Activated T-cell treated with anti-CD3 and anti-CD28 coated beads, Interleukin-2, amount 50 U/mL, for 1 hour (primary cell): Measurements from ENCODE around the gene ADPRHL1.

ENCODE experiments used
- DNase-seq: peaks from one replicate; pipeline ENCODE4 v3.0.0-alpha.2; 2020

Gene ADPRHL1

DNA sequence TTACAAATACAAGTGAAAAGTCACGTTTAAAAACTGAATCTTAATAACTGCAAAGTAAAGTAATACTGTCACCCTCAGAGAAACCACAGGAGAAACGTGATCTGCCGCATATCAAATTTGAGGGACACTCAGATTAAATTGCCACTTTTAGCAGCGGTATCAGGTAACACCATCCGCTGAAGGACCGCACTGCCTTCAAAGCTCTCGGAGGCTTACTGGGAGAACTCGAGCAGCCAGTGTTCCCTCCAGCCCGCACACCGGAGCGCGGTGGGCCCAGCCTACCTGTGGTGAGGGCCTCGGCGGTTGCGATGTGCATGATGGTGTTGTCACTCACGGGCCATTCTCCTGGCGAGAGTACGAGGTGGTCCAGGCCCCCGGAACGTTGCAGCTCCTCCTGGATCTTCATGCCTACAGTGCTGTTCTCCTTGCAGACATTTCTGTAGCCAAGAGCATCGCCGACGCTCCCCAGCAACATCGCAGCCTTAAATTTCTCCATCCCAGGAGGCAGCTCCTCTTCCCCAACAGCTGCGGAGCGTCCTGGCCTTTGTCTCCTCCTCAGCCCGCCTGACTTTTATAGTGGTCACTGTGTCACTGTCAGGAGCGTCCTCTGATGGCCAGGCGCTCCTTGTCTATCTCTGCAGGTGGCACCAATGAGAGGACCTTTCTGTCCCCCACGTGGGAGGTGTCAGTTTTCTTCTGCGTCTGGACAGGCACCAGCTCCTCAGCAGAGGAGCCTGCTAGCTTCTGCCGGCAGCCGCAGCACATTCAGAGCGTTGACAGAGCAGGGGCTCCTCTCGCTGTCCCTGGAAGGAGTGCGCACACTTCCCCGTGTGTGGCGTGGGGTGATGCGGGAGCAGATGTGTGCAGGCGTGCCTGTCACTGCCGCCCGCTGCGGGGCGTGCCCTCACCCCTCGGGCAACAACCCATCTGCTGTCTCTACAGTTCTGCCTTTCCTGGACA is at the start of gene ADPRHL1:
TSS of gene ADPRHL1 (minus strand) at position 547 of the 960 bp plus-strand sequence. CDS start at position 496, 51 bp downstream.
- peak; percentile 4 for DNase-seq

DNA sequence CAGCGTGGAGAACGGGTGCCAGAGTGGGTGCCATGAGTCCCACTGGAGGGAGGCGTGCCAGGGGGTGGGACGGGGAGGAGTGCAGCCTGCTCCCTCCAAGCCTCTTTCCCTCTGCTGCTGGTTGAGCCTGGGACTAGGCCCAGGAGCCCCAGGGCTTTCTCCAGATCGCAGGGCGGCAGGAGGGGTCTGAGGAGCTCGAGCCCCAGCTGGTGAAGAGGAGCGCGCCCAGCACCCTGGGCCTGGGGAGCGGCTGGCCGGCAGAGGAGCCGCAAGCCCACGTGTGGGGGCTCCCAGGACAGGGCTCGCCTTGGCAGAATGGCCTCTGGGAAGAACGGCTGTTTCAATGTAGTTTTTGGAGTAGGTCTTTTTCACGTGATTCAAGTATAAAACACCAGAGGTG is 49.4 kb upstream of the ADPRHL1 start:
- DNase-seq: no peak

DNA sequence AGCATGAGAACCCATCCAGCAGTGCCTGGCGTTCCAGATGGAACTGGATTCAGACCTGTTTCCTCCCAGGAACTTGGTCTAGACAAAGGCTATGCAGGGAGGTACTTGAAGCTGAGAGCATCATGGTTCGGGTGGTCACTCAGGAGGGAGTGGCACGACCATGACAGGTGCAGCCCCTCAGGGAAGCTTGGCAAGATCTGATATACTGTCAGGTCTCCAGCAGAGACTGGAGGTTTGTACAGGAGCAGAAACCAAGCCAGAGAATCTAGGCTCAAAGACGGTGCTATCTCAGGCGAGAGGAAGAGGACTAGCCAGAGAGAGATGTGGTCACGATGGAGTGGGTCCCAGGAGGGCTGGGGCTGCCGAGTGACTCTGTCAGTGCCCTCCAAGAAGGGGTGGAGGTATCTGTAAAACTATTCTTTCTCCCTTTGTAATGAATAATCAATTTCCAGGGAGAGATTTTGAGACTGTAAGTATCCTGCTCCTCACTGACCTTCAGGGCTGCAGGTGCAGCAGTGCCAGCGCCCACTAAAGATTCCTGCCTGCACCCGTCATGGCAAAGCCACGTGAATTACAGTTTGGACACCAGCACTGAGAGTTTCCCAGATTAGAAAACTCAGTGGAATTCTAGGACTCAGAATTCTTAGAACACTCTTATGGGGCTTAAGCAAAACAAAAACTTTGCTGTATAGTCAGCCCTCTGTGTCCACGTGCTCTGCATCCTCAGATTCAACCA is 47.4 kb upstream of the ADPRHL1 start:
- no peak for DNase-seq

DNA sequence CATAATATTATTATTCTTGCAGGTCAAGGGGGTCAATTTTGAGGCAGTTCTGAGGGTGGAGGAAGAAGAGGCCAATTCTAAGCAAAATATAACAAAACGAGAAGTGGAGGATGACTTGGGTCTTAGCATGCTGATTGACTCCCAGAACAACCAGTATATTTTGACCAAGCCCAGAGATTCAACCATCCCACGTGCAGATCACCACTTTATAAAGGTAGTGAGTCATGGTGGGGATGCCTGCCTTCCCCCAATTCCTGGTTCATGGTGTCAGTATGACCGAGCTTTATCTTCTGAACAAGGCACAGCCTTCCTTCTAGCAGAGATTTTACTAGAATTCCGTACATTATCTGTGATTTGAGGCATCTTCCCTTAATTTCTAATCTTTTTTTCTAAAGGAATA is 46.6 kb upstream of the ADPRHL1 start:
- DNase-seq: no peak

DNA sequence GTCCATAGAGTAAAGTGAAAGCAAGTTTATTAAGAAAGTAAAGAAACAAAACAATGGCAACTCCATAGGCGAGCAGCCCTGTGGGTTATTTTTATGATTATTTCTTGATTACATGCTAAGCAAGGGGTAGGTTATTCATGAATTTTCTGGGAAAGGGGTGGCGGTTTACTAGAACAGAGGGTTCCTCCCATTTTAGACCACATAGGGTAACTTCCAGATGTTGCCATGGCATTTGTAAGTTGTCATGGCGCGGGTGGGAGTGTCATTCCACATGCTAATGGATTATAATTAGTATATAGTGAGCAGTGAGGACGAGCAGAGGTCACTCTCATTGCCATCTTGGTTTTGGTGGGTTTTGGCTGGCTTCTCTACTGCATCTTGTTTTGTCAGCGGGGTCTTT is 45.6 kb upstream of the ADPRHL1 start:
- no peak for DNase-seq

DNA sequence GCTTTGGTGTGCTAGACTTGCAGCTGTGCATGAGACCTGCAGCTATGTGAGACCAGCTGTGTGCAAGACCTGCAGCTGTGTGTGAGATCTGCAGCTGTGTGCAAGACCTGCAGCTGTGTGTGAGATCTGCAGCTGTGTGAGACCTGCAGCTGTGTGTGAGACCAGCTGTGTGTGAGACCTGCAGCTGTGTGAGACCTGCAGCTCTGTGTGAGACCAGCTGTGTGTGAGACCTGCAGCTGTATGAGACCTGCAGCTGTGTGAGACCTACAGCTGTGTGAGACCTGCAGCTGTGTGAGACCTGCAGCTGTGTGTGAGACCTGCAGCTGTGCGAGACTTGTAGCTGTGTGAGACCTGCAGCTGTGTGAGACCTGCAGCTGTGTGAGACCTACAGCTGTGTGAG is 43.9 kb upstream of the ADPRHL1 start:
- no peak for DNase-seq

DNA sequence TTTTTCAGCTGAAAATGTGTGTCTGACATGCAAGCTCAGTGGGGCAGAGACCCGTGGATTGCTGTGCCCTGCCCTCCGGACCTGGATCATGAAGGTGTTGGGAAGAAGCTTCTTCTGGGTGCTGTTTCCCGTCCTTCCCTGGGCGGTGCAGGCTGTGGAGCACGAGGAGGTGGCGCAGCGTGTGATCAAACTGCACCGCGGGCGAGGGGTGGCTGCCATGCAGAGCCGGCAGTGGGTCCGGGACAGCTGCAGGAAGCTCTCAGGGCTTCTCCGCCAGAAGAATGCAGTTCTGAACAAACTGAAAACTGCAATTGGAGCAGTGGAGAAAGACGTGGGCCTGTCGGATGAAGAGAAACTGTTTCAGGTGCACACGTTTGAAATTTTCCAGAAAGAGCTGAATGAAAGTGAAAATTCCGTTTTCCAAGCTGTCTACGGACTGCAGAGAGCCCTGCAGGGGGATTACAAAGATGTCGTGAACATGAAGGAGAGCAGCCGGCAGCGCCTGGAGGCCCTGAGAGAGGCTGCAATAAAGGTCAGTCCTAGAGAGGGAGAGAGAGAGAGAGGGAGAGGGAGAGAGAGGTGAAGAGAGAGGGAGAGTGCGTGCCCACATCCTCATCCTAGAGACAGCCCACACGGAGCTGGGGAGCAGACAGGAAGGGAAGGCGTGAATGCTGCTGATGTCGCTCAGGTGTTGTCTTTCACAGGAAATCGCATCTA is 42.4 kb upstream of the ADPRHL1 start:
- no peak for DNase-seq

DNA sequence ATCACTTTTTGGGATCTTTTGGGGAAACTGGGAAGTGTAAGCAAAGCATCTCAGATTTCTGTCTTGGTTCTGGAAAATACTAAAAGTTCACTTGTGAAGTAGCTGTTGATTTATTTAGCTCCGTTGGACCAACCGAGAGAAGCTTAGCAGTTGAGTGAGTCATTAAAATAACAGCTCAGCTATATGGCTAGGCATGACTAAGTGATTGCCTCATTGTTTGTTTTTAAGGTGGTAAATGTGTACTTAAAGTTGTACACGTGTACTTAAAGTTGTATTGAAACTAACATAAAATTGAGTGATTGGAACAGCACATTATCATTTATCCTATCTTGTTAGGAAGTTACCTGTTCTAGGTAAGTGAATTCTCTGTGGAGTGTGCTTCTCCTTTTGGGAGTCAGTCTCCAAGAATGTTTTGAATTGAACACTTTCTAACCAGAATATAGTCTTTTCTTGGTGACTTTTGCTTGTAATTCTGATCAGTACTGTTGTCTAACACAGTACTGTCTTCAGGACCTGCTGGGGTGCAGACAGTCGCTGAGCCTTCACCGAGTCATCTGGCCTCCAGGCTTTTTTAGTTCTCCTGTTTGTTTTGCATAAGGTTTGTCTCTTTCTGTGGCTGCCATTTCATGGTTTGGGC is 40.1 kb upstream of the ADPRHL1 start:
- no peak for DNase-seq

DNA sequence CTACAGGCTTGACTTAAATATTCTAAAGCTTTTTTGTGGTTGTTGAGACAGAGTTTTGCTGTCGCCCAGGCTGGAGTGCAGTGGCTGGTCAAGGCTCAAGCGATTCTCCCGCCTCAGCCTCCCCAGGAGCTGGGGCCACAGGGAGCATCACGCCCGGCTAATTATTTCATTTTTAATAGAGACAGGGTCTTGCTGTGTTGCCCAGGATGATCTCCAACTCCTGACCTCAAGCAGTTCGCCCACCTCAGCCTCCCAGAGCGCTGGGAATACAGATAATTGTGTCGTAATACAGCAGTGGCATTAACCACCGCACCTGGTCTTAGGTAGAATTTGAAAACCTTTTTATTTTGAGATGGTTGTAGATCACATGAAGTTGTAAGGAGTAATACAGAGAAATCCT is 38.7 kb upstream of the ADPRHL1 start:
- no peak for DNase-seq

DNA sequence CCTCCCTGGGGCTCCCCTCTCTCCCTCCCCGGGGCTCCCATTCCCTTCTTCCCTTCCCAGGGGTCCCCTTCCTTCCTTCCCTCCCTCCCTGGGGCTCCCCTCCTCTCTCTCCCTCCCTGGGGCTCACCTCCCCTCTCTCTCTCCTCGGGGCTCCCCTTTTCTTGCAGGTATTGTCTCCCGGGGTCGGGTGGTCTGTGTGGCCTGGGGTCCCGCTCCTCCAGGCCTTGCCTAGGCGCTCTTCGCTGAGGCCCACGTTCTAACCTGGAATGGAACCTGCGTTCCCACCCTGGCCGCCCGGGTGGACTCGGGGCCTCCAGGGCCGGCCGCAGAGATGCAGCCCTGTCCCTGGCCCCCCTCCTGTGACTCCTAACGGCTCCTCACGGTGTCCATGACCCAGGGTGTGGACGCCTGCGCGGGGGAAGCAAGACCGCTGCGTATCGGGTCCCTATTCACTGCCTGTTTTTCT is 38.2 kb upstream of the ADPRHL1 start:
- no peak for DNase-seq

DNA sequence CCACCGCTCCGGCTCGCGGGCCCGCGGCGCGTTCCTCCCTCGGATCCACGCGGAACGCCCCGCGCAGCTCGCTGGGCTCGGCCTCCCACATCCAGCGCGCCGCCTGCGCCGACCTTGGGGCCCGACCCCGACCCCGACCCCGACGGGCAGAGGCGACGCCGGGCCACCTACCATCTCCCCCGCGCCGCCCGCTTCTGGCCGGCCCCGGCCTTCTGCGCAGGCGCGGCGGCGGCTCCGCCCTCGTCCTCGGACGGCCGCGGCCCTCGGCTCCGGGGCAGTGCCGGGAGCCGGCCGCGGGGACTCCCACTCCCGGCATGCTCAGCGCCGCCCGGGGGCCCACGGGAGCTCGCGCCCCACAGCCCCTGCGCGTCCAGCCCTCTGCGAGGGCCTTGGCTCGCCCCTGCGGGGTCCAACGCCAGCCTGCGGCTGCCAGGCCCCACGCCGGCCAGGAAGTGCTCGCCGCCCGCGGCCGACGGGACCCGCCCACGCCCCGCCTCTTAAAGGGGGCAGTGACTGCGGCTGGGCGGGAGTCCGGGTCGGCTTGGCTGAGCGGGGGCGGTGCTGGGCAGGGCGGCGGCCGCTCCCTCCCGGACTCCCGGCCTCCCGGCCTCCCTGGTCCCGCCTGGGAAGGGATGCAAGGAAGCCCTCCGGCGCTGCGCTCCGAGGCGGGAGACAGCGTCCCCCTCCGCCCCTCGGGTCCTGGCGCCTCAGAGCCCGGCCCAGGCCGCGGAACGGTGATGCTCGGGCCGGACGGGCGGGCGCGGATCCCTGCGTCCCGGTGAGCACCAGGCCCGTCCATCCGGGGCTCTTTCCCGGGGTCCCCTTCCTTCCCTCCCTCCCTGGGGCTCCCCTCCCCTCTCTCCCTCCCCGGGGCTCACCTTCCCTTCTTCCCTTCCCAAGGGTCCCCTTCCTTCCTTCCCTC is 37.5 kb upstream of the ADPRHL1 start, which contains the start of gene DCUN1D2:
TSS of gene DCUN1D2 (minus strand) at position 216 of the 922 bp plus-strand sequence. CDS start at position 174, 42 bp downstream.
- peak; percentile 82 for DNase-seq

DNA sequence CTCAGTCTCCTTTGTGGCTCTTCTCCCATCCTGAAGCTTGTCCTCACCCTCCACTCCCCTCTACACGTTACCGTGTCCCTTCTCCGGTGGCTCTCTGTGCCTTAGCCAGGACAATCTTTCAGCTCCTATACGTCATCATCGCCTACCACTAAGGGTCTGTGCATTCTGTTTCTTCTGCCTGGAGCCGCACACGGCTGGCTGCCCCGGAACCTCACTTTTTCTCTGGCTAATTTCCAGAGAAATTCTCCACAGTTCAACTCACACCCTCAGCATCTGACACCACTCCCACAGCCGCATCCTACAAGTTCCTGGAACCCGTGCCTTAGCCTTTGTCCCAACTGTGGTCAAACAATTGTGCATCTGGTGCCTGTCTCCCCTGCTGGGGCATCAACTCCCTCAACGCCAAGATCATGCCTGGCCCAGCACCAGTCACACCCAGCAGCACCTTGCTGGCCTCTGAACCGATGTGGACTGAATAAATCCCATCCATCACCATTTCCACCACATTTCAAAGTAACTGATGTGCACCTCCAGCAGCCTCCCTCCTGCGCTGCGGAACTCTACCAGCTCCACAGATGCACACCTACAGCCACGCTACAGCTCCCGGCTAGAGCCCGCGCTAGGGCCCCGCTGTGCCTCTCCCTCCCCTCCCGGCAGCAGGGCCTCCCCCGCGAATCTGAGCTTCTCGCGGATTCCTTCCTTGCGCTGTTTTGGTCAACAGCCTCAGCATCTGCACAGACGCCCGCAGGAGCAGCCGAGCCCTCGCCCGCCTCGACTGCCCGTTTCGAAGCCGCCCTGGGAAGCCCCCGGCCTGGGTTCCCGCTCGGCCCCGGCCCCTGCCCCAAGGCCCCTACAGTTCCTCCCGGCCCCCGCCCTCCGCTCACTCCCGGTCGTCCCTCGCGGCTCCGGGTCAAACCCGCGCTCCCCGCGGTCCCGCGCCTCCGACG is 36.5 kb upstream of the ADPRHL1 start:
- no peak for DNase-seq

DNA sequence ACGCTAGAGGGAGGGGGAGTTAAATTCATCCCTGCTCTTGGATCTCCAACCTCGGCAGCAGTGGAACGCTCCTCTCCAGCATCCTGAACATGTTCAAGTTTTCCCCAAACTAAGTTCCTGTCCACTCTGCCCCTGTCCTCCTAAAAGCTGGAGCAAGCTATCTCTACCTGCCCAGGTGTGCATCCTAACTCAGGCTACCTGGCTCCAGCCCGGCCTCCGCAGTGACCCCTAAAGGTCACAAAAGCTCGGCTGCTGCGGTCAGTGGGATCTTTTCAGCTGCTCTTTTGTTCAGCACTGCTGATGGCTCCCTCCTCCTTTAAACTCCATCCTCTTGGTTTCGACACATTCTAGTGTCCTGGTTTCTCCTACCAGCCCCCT is 35.9 kb upstream of the ADPRHL1 start:
- no peak for DNase-seq

DNA sequence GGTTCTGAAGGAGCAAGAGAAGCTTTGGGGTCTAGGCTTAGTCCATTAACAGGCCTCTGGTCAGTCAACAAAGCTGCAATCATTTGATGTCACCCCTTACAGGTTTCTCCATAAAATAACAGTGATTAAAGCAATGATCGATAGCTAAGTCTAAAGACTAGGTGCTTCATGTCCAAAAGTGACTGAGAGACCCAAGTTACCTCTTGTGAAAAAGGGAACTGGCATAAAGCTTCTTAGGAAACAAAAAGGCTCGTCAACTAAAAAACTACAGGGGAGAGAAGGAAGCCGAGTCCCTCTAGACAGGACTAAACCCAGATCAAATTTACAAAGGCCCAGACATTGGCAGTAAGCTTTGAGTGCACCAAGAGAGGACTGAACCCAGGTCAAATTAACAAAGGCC is 35.0 kb upstream of the ADPRHL1 start:
- no peak for DNase-seq

DNA sequence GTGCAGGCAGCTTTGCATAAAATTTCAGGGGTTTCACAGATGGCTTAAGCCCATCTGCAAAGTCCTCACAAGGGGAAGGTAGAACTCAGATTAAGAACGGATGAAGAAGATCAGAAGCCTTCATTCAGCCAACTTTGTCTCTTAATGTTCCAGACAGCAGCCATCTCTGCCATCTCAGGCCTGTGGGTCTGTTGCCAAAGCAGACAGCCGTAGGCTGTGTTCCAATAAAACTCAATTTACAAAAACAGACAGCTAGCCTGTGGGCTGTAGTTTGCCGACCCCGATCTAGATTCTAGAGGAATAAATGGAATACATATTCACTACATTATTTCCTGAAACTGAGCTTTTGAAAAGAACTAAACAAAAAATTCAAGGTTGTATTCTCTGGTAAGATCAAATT is 33.4 kb upstream of the ADPRHL1 start:
- no peak for DNase-seq

DNA sequence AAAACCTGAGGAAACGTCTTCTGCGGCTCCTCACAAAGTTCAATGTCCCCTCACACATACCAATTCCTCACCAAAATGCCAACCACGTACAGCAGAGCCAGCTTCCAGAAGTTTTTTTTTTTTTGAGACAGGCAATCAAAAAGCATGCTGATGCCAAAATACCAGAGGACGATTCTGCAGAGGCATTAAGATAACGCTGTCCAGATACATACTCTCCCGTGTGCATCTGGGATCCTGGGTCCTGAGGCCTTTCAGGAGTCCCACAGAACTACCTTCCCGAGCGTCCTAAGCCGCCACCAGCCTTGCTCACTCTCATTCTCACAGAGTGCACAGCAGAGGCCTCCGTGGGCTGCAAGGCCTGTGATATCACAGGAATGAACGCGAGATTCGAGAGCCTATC is 32.3 kb upstream of the ADPRHL1 start:
- no peak for DNase-seq

DNA sequence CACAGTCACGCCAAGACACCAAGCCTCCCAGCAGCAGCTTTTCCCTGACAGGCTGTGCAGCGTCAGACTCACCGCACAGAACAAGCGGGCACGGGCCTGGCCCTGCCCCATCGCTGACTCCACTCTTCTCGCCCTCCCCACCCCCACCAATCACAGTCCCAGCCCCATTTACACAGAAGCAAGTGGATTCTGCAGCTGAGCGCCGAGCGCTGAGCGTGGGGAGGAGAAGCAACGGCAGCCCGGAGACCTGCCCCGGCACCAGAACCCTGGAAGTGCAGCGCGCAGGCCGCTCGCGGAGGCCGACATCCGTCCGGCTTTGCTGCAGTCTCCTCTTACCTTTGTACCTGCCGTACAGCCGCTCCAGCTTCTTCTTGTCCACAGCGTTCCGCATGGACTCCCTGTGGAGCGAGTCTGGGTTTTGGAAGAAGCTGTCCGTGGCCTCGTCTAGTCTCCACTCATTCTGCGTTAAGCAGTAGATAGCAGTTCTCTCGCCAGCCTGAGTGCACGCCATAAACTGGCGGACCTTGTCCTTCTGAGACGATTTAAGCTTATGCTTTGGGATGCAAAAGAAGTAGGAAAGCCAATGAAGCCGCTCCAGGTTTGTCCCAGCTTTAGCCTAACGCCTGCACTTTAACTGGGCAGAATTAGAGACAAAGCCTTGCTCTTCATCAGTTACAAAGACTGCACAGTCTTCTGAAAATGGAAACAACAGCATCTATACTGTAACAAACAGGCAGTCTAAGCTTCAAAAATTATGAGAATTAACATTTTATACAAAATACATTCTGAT is 30.4 kb upstream of the ADPRHL1 start:
- no peak for DNase-seq

DNA sequence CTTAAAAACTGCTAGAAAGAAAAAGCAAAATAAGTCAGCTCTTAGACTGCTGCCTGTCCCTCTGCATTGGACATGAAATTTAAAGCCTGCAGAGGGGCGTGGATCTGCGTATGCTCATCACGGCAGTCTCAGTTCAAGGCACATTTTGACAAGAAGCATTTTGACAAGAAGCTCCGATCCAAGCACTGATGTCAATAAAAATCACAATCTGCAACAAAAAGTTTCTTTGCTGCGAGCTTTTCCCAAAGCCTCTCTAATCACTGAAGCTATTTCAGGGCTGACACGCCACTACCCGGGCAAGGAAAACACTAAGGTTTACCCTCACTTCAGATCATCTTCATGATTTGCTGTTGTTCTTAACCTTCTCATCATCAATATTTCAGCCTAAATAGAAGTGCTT is 29.8 kb upstream of the ADPRHL1 start:
- no peak for DNase-seq

DNA sequence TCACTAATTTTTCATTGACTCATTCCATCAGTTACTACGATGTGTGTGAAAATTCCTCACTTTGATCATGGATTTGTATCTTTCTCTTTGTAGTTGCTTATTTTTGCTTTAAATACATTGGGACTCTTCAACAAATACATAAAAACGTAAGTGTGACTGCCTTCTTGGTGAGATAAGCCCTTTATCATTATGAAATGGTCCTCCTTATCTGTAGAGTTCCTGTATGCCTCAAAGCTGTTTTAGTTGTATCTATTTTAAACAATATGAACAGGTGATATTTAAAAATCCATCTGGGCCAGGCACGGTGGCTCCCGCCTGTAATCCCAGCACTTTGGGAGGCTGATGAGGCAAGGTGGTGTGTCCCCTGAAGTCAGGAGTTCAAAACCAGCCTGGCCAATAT is 25.9 kb upstream of the ADPRHL1 start:
- DNase-seq: no peak

DNA sequence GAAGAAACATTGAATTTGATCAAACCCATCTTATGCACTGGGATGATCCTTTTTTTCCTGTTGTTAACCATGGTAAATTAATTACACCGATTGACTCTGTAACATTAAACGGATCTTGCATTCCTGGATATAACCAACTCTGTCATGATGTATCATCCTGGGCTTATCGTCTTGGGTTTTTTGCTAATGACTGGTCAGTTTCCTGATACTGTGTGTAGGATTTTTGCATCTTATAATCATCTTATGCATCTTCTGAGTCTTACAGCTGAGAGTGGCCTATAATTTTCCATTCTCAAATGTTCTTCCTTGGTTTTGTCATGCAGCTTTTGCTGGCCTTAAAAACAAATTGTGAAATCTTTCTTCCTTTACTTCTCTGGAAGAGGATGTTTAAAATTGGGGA is 24.4 kb upstream of the ADPRHL1 start:
- no peak for DNase-seq
